Measurements from ENCODE around the gene DHRSX. TPM values are rescaled to one million over a fixed set of nuclear protein-coding genes. Genes with fewer than 3 reads are reported as not detected.

DHRSX gene
- total and polyA plus RNA-seq, 10 of the 15 experiments (the other 5 are each of a cell fraction or from before 2014, with no cell fraction given), result 1.7 to 39.5 (median 16.5) TPM

DNA sequence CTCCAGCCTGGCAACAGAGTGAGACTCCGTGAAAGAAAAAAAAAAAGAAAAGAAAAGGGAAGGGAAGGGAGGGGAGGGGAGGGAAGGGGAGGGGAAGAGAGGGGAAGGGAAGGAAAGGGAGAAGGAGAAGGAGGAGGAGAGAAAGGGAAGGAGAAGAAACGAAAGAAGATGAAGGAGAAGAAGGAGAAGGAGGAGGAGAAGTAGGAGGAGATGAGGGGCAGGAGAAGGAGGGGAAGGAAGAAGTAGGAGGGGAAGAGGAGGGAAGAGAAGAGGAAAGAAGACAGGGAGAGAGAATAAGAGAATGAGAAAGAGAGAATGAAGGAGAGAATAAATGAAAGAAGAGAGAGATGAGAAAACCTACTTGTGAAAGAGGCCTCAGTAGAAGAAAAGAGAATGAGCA lies 170.3 kb downstream of the DHRSX start (continued):
- TF ChIP-seq, protein P1, sequence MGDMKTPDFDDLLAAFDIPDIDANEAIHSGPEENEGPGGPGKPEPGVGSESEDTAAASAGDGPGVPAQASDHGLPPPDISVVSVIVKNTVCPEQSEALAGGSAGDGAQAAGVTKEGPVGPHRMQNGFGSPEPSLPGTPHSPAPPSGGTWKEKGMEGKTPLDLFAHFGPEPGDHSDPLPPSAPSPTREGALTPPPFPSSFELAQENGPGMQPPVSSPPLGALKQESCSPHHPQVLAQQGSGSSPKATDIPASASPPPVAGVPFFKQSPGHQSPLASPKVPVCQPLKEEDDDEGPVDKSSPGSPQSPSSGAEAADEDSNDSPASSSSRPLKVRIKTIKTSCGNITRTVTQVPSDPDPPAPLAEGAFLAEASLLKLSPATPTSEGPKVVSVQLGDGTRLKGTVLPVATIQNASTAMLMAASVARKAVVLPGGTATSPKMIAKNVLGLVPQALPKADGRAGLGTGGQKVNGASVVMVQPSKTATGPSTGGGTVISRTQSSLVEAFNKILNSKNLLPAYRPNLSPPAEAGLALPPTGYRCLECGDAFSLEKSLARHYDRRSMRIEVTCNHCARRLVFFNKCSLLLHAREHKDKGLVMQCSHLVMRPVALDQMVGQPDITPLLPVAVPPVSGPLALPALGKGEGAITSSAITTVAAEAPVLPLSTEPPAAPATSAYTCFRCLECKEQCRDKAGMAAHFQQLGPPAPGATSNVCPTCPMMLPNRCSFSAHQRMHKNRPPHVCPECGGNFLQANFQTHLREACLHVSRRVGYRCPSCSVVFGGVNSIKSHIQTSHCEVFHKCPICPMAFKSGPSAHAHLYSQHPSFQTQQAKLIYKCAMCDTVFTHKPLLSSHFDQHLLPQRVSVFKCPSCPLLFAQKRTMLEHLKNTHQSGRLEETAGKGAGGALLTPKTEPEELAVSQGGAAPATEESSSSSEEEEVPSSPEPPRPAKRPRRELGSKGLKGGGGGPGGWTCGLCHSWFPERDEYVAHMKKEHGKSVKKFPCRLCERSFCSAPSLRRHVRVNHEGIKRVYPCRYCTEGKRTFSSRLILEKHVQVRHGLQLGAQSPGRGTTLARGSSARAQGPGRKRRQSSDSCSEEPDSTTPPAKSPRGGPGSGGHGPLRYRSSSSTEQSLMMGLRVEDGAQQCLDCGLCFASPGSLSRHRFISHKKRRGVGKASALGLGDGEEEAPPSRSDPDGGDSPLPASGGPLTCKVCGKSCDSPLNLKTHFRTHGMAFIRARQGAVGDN (IDR thresholded peaks at IDR 0.05), result no peak
- no peak for TF ChIP-seq POLR2A (IDR thresholded peaks at IDR 0.05; ENCODE audit: low read depth, low read length)

DNA sequence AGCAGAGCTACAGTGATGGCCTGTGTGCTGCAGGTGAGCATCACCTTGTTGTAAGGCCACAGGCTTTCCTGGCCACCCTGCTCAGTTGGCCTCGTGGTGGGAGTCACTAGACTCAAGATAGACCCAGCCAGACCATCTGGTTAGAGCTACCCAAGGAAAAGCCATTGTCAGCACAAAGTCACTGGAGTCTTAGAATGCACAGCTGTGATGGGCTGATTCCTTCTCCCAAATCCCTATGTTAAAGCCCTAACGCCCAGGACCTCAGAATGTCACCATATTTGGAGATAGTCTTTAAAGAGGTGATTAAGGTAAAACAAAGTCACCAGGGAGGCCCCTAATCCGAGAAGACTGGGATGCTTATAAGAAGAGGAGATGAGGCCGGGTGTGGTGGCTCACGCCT lies 173.4 kb downstream of the DHRSX start:
- Histone ChIP-seq H3K27me3 (replicated peaks in 1 of 2; ENCODE audit: control insufficient read depth in 2 of 2, insufficient read depth in 2 of 2, low read length in 1 of 2) (no peaks in the 10 kb centered on the region), H3K9ac (ENCODE audit: control insufficient read depth, insufficient read depth, low read length) (no peak overlapping the region), H3K36me3 (ENCODE audit: control insufficient read depth in 2 of 2, insufficient read depth in 2 of 2, low read length in 1 of 2) (no peaks in the 10 kb centered on the region), H2AFZ (ENCODE audit: control insufficient read depth, low read depth, low read length) (no peak overlapping the region), H3K9me3 (replicated peaks; ENCODE audit: control insufficient read depth, insufficient read depth, low read length) (peaks cover 10% of the 10 kb centered on the region; the same call in 2 of the 3 replicates), H3K79me2 (ENCODE audit: control insufficient read depth, insufficient read depth, low read length) (no peaks in the 10 kb centered on the region), H3K4me3 (no peak overlapping the region), H3K27ac (ENCODE audit: control insufficient read depth, insufficient read depth) (no peak overlapping the region), H3K4me1 (ENCODE audit: control insufficient read depth, insufficient read depth, low read length) (no peaks in the 10 kb centered on the region), H3K4me2 (ENCODE audit: control insufficient read depth, insufficient read depth) (no peak overlapping the region), H4K20me1 (ENCODE audit: control insufficient read depth, insufficient read depth) (no peaks in the 10 kb centered on the region)
- ChIA-PET SMC1A (ENCODE audit: uncharacterized antibody, unreplicated experiment) (no interaction called here), CTCF (no interaction called here), POLR2A (no interaction called here), RAD21 (ENCODE audit: unreplicated experiment) (no interaction called here)
- ATAC-seq (no peak), FAIRE-seq (no peak), DNase-seq (ENCODE audit: low read depth, low spot score) (no peak)
- WGBS (ENCODE audit: insufficient coverage, insufficient replicate concordance, low lambda C conversion rate, missing lambda C conversion rate), result 87% methylated on average over 5 of the region's 5 CpGs
- in situ Hi-C loops (cut with MboI), result no loop called here
- TF ChIP-seq TCF12 (IDR thresholded peaks at IDR 0.05; ENCODE audit: low read depth, low read length) (no peak), HCFC1 (IDR thresholded peaks at IDR 0.05; ENCODE audit: low read length) (no peak), SP1 (IDR thresholded peaks at IDR 0.05; ENCODE audit: low read depth, low read length) (no peak), MEF2B (IDR thresholded peaks at IDR 0.05; ENCODE audit: partially characterized antibody, poor library complexity, severe bottlenecking) (no peak), RCOR1 (conservative IDR thresholded peaks at IDR 0.05; ENCODE audit: low read depth, low read length) (no peak), CHD4 (IDR thresholded peaks at IDR 0.05) (no peak)
- BruUV-seq (replicated peaks), result no TSS peak
- intact Hi-C loops (cut with micrococcal nuclease; ENCODE audit: unreplicated experiment), result loop anchor here (5.0 kb wide), 1 partner anchor 150 kb away; no protein-coding TSS in a partner anchor
